HG03575 (cell line): ENCODE results near the gene STAT2.
"Not testable (repeated sequence)": the region's sequence is repeated elsewhere in the genome, so short reads cannot be mapped to it uniquely, and the experiment has no call there.

Experiments used
- ATAC-seq: cut with Tn5 transposase; IDR thresholded peaks from one replicate; pipeline ENCODE4 v1.9.1; 2021; ENCODE audit not compliant: unreplicated experiment, insufficient number of reproducible peaks, low FRiP score; ENCODE audit errors: extremely low read depth

The STAT2 gene

DNA sequence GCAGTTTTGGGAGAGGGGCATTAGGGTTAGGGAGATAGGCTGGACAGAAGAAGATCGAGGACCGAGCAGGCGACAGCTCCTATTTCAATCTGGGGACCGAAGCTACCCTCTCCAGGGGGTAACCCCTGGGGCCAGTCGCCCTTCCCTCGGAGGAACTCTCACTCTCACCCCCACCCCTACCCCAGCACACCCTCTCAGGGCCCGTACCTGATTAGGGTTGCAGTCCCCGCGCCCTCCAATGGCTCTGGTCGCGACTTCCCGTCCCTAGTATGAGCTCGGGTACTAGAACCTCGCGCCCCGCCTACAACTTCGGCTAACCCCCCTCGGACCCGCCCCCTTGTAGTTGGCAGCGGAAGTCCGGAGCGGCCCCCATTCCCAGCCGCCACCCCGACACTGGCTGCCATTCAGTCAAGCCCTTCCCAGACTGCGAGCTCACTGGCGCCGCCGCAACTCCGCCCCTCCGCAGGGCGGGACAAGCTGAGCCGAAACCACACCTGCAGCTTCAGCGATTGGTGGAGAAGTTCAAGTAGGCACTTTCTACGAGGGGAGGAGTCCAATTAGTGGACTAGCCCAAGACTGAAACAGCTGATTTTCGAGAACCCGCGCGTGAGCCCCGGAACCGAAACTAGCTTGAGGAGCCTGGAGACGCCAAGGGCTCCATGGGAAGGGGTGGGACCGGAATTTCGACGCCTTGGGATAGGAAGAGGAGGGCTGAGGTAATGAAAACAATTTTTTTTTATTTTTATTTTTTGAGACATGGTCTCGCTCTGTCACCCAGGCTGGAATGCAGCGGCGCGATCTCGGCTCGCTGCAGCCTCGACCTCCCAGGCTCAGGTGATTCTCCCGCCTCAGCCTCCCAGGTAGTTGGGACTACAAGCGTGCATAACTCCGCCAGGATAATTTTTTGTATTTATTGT is at the start of gene STAT2:
Gene STAT2 (minus strand): TSS at position 257 of the 917 bp plus-strand sequence. CDS start 3,536 bp downstream, outside the sequence.
- peak; percentile 84 for ATAC-seq

DNA sequence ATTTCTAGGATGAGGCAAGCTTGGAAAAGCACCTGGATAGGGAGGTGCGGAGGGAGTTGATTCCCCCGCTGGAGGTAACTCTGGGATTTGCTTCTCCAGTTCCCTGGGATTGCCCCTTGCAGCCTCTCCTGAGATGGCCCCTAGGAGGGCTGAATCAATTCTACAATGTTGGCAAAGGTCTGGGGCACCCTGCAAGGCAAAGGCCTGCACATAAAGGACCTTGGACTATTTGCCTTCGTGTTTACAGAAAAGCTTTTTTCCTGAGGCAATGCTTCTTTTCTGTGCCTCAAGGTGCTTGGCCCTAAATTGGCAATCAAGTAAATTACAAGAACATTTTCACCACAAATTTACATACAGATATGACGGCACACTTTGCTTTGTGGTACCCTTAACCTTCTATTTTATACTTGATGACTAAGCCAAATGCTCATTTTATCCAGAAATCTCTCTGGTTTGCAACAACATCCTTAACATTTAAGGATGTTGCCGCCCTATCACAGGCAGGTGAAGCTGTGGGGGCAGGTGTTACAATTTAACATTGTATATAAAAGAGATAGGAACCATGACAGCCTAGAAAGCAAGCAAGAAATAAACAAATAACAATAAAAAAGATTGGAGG is 49.0 kb upstream of the STAT2 start:
- ATAC-seq: no peak

DNA sequence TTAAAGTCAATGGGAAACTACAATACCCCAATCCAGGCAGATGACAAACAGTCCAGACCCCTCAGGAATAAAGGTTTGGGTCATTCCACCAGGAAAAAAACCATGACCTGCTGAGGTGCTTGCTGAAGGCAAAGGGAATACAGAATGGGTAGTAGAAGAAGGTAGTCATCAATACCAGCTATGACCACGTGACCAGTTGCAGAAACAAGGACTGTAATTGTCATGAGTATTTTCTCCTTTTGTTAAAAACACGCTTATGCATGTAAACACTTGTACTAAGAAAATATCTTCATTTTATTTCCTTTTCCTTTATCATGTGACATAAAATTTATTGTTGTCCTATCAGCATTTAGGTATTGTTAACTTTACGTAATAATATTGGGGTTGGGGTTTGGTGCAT is 44.3 kb upstream of the STAT2 start:
- not testable (repeated sequence) for ATAC-seq

DNA sequence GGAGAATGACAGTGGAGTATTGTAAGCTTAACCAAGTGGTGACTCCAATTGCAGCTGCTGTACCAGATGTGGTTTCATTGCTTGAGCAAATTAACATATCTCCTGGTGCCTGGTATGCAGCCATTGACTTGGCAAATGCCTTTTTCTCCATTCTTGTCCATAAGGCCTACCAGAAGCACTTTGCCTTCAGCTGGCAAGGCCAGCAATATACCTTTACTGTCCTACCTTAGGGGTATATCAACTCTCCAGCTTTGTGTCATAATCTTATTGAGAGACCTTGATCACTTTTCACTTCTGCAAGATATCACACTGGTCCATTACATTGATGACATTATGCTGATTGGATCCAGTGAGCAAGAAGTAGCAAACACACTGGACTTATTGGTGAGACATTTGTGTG is 41.7 kb upstream of the STAT2 start:
- ATAC-seq: not testable (repeated sequence)

DNA sequence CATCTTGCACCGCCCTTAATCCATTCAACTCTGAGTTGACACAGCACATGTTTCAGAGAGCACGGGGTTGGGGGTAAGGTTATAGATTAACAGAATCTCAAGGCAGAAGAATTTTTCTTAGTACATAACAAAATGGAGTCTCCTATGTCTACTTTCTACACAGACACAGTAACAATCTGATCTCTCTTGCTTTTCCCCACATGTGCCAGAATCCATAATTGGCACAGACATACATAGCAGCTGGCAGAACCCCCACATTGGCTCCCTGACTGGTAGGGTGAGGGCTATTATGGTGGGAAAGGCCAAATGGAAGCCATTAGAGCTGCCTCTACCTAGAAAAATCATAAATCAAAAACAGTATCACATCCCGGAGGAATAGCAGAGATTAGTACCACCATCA is 41.2 kb upstream of the STAT2 start:
- ATAC-seq: not testable (repeated sequence)

DNA sequence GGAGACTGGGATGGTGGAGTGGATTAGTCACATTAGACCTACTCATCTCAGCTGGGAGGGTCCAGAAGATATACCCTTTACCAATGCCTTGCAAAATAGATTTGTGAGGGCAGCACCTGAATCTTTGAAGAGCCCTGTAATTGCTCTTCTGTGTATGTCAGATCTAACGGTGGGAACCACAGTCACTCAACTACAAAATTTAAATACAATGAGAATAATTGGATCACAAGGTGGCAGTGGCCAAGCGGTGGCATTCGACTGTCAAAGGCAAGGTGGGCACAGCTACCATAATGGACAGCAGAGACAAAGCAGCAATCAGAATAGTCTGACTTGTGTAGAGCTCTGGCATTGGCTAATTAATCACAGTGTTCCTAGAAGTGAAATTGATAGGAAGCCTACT is 39.6 kb upstream of the STAT2 start:
- not testable (repeated sequence) for ATAC-seq

DNA sequence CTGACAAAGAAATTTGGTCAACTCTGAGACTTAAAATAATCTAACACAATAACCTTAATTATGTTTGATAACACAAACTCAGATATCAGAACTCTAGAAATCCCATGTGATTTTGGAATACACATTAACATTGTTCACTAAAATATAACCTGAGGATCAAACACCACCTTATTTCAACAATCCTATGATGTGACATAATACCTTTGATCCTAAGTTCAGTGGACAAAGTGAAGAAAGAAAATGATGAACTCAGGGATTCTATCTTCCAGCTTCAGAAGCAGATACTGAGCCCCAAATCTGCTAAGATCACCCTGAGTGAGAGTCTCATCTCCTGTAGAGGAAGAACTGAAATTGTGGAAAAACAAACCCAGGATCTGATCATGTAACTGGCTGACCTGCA is 38.4 kb upstream of the STAT2 start:
- ATAC-seq: no peak

DNA sequence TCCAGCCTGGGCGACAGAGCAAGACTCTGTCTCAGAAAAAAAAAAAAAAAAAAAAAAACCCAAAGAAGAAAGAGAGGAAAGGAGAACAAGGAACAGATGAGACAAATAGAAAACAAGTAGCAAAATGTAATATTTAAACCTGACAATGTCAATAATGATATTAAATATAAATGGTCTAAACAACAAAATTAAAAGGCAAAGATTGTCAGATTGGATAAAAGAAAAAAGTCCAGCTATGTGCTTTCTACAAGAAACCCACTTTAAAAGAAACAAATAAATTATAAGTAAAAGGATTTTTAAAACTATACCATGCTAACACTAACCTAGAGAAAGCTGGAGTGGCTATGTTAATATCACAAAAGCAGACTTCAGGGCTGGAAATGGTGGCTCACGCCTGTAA is 32.4 kb upstream of the STAT2 start:
- no peak for ATAC-seq

DNA sequence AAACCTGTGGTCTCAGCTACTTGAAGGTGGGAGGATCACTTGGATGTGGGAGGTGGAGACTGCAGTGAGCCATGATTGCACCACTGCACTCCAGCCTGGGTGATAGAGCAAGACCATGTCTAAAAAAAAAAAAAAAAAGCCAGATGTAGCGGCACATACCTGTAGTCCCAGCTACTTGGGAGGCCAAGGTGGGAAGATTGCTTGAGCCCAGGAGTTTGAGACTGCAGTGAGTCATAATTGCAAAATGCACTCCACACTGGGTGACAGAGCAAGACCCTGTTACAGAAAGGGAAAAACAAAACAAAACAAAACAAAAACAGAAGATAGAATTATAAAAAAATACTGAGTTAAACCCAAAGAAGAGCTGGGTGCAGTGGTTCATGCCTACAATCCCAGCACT is 31.8 kb upstream of the STAT2 start:
- ATAC-seq: no peak

DNA sequence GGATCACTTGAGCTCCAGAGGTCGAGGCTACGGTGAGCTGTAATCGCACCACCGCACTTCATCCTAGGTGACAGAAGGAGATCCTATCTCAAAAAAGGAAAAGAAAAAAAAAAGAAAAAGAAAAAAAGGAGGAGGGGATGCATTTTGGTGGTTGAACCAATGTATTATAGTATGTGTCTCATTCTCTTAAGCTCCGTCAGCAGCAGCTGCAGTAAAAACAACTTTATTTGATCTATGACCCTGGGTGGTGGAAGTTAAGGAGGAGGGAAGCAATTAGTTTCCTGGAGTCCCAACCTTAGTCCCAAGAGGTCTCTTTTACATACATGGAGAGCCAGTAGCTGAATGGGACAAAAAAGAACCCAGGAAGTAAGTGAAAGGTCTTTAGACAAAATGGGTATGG is 29.5 kb upstream of the STAT2 start:
- no peak for ATAC-seq

DNA sequence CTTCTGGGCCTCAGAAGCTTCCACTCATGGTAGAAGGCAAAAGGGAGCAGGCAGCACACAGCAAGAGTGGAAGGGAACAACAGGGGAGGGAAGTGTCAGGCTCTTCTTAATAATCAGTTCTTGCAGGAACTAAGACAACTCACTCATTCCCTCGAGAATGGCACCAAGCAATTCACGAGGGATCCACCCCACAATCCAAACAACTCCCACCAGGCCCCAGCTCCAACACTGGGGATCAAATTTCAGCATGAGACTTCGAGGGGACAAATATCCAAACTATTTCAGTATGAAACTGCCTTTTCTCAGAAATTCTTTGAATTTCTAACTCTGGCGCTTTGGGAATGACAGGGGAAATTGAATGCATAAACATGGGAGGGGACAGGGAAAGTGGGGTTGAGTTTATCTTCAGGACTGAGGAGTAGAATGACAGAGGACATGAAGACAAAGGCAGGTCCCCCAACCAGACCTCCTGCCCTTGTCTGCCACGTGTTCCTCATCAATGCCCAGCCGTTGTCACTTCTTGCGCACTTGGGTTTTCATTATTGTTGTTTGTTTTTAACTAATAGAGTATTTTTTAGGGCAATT is 27.3 kb upstream of the STAT2 start:
- no peak for ATAC-seq

DNA sequence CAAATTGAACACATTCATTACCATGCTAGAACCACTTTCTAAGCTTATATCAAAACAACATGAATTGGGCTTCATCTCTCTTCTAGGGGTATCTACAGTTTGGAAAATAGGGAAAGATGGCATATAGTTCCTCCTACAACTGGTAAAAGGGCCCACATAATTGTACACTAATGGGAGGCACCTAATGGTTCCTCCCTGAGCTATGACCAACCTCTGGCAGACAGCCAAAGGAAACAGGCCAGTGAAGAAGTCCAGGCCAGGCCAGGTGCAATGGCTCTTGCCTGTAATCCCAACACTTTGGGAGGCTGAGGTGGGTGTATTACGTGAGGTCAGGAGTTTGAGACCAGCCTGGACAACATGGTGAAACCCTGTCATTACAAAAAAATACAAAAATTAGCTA is 26.0 kb upstream of the STAT2 start:
- ATAC-seq: no peak

DNA sequence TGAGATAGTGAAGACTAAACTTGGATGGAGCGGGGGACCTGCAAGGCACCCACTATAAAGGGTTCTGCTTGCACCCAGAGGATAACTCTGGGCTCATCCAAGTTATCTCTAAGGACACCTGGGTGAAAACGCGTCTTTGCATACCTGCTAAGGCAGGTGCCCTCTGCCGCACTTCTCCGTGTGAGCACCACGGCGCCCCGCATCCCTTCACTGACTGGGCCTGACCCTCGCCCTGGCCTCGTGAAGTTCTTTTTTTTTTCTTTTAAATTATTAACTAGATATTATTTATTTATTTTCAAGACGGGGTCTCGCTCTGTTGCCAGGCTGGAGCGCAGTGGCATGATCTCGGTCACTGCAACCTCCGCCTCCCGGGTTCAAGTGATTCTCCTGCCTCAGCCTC is 22.7 kb upstream of the STAT2 start:
- ATAC-seq: no peak

DNA sequence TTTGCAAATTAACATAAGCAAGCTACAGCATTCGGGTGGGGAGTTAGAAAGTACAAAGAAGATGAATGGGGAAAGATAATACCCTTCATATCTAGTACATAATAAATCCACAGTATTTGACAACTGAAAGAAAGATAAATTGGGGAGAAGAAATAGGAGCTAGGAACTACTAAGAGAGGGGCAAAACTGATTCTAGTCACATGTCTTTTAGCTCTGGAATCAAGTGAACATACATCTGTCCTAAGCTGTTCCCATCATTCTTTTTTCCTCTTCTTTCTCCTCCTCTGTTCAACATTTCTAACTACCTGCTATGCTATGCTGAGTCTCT is 18.0 kb upstream of the STAT2 start:
- no peak for ATAC-seq

DNA sequence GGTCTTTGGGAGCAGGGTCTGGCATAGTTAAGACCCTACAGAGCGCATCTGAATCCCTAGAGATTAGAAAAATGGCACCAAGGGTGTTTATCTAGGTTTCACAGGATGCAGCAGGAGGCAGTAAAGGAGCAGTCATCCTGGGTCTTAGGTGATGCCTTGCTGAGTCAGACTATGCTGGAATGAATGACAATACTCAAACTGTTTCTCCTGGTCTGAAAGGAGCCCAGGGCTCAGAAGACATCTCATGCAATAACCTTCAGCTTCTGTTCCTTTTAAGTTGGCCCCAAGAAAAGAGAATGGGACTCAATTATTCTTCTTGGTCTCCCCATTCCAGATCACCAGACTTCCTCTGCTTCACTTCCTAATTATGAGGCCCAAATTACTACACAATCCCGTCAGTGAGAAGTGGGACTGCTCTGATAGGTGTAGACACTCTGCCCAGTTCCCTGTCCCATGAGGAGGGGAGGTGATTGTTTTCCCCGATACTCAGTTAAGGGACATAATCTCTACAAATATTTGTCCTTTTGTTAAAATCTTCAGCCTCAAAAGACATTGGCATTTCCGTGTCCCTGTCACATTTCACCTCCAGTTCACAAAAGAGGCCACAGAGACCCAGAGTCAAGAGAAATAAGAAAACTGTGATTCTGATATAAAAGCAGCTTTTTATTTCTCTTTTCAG is 17.5 kb upstream of the STAT2 start:
- ATAC-seq: no peak

DNA sequence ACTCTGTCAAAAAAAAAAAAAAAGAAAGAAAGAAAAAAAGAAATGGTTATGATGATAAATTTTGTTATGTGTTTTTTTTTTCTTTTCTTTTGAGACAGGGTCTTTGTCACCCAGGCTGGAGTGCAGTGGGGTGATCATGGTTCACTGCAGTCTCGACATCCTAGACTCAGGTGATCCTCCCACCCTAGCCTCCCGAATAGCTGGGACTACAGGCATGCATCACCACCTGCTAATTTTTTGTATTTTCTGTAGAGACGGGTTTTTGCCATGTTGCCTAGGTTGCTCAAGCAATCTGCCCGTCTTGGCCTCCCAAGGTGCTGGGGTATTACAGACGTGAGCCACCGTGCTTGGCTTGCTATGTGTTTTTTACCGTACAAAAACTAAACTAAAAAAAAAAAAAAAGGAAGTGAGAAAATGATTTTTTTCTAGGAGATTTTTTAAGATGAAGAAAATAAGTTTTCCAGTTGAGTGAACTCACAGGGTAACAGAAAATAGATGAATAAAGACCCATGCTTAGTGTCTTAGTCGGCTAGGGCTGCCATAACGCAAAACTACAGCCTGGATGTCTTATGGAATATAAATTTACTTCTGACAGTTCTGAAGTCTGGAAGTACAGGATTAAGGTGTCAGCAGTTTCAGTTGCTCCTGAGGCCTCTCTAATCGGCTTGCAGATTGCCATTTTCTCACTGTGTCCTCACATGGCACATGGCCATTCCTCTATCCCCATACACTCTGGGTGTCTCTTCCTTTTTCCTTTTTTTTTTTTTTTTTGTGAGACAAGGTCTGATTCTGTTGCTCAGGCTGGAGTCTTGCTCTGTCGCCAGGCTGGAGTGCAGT is 15.9 kb upstream of the STAT2 start:
- no peak for ATAC-seq

DNA sequence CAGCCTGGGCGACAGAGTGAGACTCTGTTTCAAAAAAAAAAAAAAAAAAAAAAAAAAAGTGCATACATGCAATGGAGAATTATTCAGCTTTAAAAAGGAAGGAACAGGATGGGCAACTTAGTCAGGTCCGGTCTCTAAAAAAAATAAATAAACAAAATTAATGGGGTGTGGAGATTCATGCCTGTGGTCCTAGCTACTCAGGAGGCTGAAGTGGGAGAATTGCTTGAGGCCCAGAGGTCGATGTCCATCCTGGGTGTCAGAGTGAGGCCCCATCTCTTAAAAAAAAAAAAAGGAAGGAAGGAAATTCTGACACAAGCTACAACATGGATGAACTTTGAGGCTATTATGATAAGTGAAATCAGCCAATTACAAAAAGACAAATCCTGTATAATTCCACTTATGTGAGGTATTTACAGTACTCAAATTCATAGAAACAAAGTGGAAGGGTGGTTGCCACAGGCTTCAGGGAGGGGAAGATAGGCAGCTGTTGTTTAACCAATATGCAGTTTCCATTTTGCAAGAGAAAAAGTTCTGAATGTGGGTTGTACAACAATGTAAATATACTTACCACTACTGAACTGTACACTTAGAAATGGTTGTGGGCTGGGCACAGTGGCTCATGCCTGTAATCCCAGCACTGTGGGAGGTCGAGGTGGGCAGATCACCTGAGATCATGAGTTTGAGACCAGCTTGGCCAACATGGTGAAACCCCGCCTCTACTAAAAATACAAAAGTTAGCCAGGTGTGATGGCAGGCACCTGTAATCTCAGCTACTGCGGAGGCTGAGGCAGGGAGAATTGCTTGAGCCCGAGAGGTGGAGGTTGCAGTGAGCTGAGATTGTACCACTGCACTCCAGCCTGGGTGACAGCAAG is 15.1 kb upstream of the STAT2 start:
- ATAC-seq: no peak

DNA sequence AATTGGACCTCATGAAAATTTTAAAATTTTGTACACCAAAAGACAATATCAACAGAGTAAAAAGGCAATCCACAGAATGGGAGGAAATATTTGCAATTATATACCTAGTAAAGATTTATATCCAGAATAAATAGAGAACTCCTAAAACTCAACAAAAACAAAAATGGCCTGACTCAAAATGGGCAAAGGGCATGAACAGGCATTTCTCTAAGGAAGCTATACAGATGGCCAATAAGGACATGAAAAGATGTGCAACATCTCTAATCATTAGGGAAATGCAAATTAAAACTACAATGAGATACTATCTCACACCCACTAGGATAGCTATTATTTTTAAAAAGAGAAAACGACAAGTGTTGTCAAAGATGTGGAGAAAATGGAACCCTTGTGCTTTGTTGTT is 13.6 kb upstream of the STAT2 start:
- ATAC-seq: no peak
